Neural cell (in vitro differentiated cells): ENCODE results near the gene CELA3A. TPM values are rescaled to one million over a fixed set of nuclear protein-coding genes. Genes with fewer than 3 reads are reported as not detected.

ENCODE experiments used
- H2AFZ ChIP-seq: fragments of 200-600, 300-800 bp; sonication (generic), shearing (Covaris generic); 2 replicates; pipeline ENCODE4 v1.6.0; 2014; ENCODE audit warnings: low read depth, mild to moderate bottlenecking, antibody characterized with exemption, low read length, moderate library complexity
- H3F3A ChIP-seq: fragments of 200-600 bp; shearing (Covaris generic); 2 replicates; pipeline ENCODE4 v1.6.1; 2016; ENCODE audit warnings: mild to moderate bottlenecking, moderate library complexity, mixed read lengths, antibody characterized with exemption, low read length; ENCODE audit not compliant: insufficient read depth, poor library complexity, severe bottlenecking
- H3K27ac ChIP-seq: fragments of 200-600, 300-800 bp; sonication (generic), shearing (Covaris generic); 2 replicates; pipeline ENCODE4 v1.5.1; 2014; ENCODE audit warnings: mild to moderate bottlenecking, low read length, moderate library complexity
- H3K27me3 ChIP-seq: fragments of 300-800, 200-600 bp; sonication (generic), shearing (Covaris generic); 2 replicates; pipeline ENCODE4 v1.6.0; 2014; ENCODE audit warnings: mild to moderate bottlenecking, low read depth, low read length, moderate library complexity; ENCODE audit not compliant: insufficient read depth
- H3K36me3 ChIP-seq: fragments of 300-800, 200-600 bp; sonication (generic), shearing (Covaris generic); 2 replicates; pipeline ENCODE4 v1.5.1; 2014; ENCODE audit warnings: mild to moderate bottlenecking, antibody characterized with exemption, low read length, moderate library complexity; ENCODE audit not compliant: insufficient read depth
- H3K4me2 ChIP-seq: fragments of 300-800, 200-600 bp; sonication (generic), shearing (Covaris generic); 2 replicates; pipeline ENCODE4 v1.6.0; 2014; ENCODE audit warnings: mild to moderate bottlenecking, low read length
- H3K4me3 ChIP-seq: fragments of 300-800, 200-600 bp; sonication (generic), shearing (Covaris generic); 2 replicates; pipeline ENCODE4 v1.5.1; 2014; ENCODE audit warnings: mild to moderate bottlenecking, low read length, moderate library complexity
- H3K79me2 ChIP-seq: fragments of 200-600 bp; shearing (Covaris generic); replicated peaks from 2 replicates; pipeline ENCODE4 v1.6.0; 2014; ENCODE audit warnings: mild to moderate bottlenecking, low read length, moderate library complexity; ENCODE audit not compliant: insufficient read depth
- H3K9ac ChIP-seq: fragments of 300-800, 200-600 bp; sonication (generic), shearing (Covaris generic); 2 replicates; pipeline ENCODE4 v1.6.1; 2016; ENCODE audit warnings: mild to moderate bottlenecking, low read length, mixed read lengths
- H3K9me2 ChIP-seq: fragments of 200-600 bp; shearing (Covaris generic); 2 replicates; pipeline ENCODE4 v1.6.1; 2016; ENCODE audit warnings: mild to moderate bottlenecking, low read length, mixed read lengths; ENCODE audit not compliant: insufficient read depth
- H3K9me3 ChIP-seq: fragments of 200-600, 300-800 bp; sonication (generic), shearing (Covaris generic); 2 replicates; pipeline ENCODE4 v1.6.1; 2016; ENCODE audit warnings: mild to moderate bottlenecking, mixed run types, low read length, moderate library complexity, mixed read lengths
- H4K20me1 ChIP-seq: fragments of 200-600 bp; shearing (Covaris generic); 2 replicates; pipeline ENCODE4 v1.6.1; 2016; ENCODE audit warnings: mild to moderate bottlenecking, mixed run types; ENCODE audit not compliant: insufficient read depth
- CTCF ChIP-seq: fragments of 450-650 bp; IDR thresholded peaks from 2 replicates; pipeline ENCODE4 v1.5.1; 2014; ENCODE audit warnings: antibody characterized with exemption, mild to moderate bottlenecking, moderate library complexity; ENCODE audit not compliant: poor library complexity, severe bottlenecking
- EP300 ChIP-seq: fragments of 450-650 bp; conservative IDR thresholded peaks from 2 replicates; pipeline ENCODE4 v1.6.1; 2014; ENCODE audit warnings: antibody characterized with exemption, mild to moderate bottlenecking, moderate library complexity; ENCODE audit not compliant: poor library complexity, severe bottlenecking
- EZH2 ChIP-seq: fragments of 200-600, 300-800 bp; shearing (Covaris generic), sonication (generic); IDR thresholded peaks from 2 replicates; pipeline ENCODE4 v1.6.1; 2014; ENCODE audit warnings: antibody characterized with exemption, low read length, borderline replicate concordance, mild to moderate bottlenecking; ENCODE audit not compliant: insufficient read depth, poor library complexity, severe bottlenecking
- MXI1 ChIP-seq: fragments of 450-650 bp; conservative IDR thresholded peaks from 2 replicates; pipeline ENCODE4 v1.6.1; 2014; ENCODE audit warnings: antibody characterized with exemption, mild to moderate bottlenecking; ENCODE audit not compliant: poor library complexity, severe bottlenecking
- POLR2AphosphoS5 ChIP-seq: IDR thresholded peaks from 2 replicates; pipeline ENCODE4 v1.6.1; 2012
- RAD21 ChIP-seq: fragments of 450-650 bp; conservative IDR thresholded peaks from 2 replicates; pipeline ENCODE4 v1.6.1; 2014; ENCODE audit warnings: antibody characterized with exemption, mild to moderate bottlenecking, moderate library complexity
- REST ChIP-seq: IDR thresholded peaks from 2 replicates; pipeline ENCODE4 v1.6.1; 2012; ENCODE audit warnings: borderline replicate concordance
- SMC3 ChIP-seq: fragments of 450-650 bp; conservative IDR thresholded peaks from 2 replicates; pipeline ENCODE4 v1.6.1; 2014; ENCODE audit warnings: antibody characterized with exemption, mild to moderate bottlenecking, moderate library complexity; ENCODE audit not compliant: poor library complexity
- TAF1 ChIP-seq: IDR thresholded peaks from 2 replicates; pipeline ENCODE4 v1.6.1; 2012; ENCODE audit warnings: low read depth
- polyA plus RNA-seq: library from polyadenylated mRNA; depleted of rRNA; stranded (reverse); fragments of >200 nt; gene quantifications from 2 replicates; pipeline ENCODE4 v1.2.3, GENCODE V29; 2014

The CELA3A gene
- polyA plus RNA-seq, 1 donor from 2014 or later, result not detected

- Histone ChIP-seq H3K9me2 (no peaks in the 10 kb centered on the region), H3K79me2 (no peaks in the 10 kb centered on the region), H3K4me3 (no peak overlapping the region), H3K27me3 (no peaks in the 10 kb centered on the region), H3F3A (no peaks in the 10 kb centered on the region), H3K4me2 (no peak overlapping the region), H3K9me3 (no peaks in the 10 kb centered on the region), H3K27ac (no peak overlapping the region), H4K20me1 (no peaks in the 10 kb centered on the region), H3K9ac (no peak overlapping the region), H2AFZ (no peak overlapping the region), H3K36me3 (no peaks in the 10 kb centered on the region)
- TF ChIP-seq POLR2AphosphoS5 (no peak), MXI1 (no peak), CTCF (no peak), RAD21 (no peak), SMC3 (no peak), REST (no peak), EP300 (no peak), EZH2 (no peak)
Measured at GRCh38 chr1:21955058-21955457, 46.4 kb upstream of the CELA3A start.

- Histone ChIP-seq H4K20me1 (no peaks in the 10 kb centered on the region), H3K36me3 (no peaks in the 10 kb centered on the region), H3K27me3 (no peaks in the 10 kb centered on the region), H3K9me3 (no peaks in the 10 kb centered on the region), H3K9ac (no peak overlapping the region), H3K4me2 (no peak overlapping the region), H2AFZ (no peak overlapping the region), H3K4me3 (no peak overlapping the region), H3K9me2 (no peaks in the 10 kb centered on the region), H3K27ac (no peak overlapping the region), H3F3A (no peaks in the 10 kb centered on the region), H3K79me2 (no peaks in the 10 kb centered on the region)
- TF ChIP-seq EZH2 (no peak), CTCF (no peak), MXI1 (no peak), RAD21 (no peak), TAF1 (no peak), REST (no peak)
Measured at GRCh38 chr1:21955501-21956281, 45.8 kb upstream of the CELA3A start.
